CD4-positive, alpha-beta T cell (primary cell): ENCODE results near the gene POLD1. TPM values are rescaled to one million over a fixed set of nuclear protein-coding genes. Genes with fewer than 3 reads are reported as not detected.

ENCODE experiments used
- ATAC-seq: fragments of 200-7000 bp; cut with Tn5 transposase; one replicate; pipeline ENCODE4 v1.10.0; 2022; ENCODE audit warnings: mild to moderate bottlenecking; ENCODE audit not compliant: poor library complexity
- CTCF ChIA-PET: fragments of 350-600 bp; sonication (Branson Sonifier 250); formaldehyde crosslinking; loops from one replicate; lab custom pipeline; 2021; ENCODE audit warnings: antibody characterized with exemption, inconsistent platforms; lab: Charles Lee
- POLR2A ChIA-PET: fragments of 350-600 bp; sonication (Branson Sonifier 250); formaldehyde crosslinking; loops from one replicate; lab custom pipeline; 2021; ENCODE audit warnings: antibody characterized with exemption, inconsistent platforms; lab: Charles Lee
- DNase-seq, 14 experiments: peaks; one replicate each; pipeline ENCODE4 v3.0.0-alpha.2; 2013 to 2020; ENCODE audit warnings: mixed read lengths in 2 of 14
- H3K27ac ChIP-seq, 2 donors: one replicate each; pipeline versions ENCODE4 v1.5.1 to v1.7.0; 2013; ENCODE audit warnings: low read length in 2 of 2, low read depth in 1 of 2, mild to moderate bottlenecking in 1 of 2
- H3K27me3 ChIP-seq, 2 experiments: 1 replicate in 1 of 2; 2 replicates in 1 of 2; pipeline versions ENCODE4 v1.6.1 to v1.7.0; 2013; ENCODE audit warnings: low read length in 2 of 2, control low read depth in 1 of 2, mild to moderate bottlenecking in 1 of 2, moderate library complexity in 1 of 2; ENCODE audit not compliant: insufficient read depth in 2 of 2, control insufficient read depth in 1 of 2
- H3K36me3 ChIP-seq: one replicate; pipeline ENCODE4 v1.6.1; 2013; ENCODE audit warnings: low read length, control low read depth; ENCODE audit not compliant: insufficient read depth
- H3K4me1 ChIP-seq: one replicate; pipeline ENCODE4 v1.6.1; 2013; ENCODE audit warnings: low read length, control low read depth; ENCODE audit not compliant: insufficient read depth
- H3K4me3 ChIP-seq: one replicate; pipeline ENCODE4 v1.5.1; 2013; ENCODE audit warnings: mild to moderate bottlenecking, low read length, moderate library complexity
- H3K9me3 ChIP-seq, 2 experiments: 1 replicate in 1 of 2; 2 replicates in 1 of 2; pipeline versions ENCODE4 v1.6.1 to v1.7.0; 2013; ENCODE audit warnings: low read length in 2 of 2, mild to moderate bottlenecking in 2 of 2, control low read depth in 1 of 2, moderate library complexity in 1 of 2; ENCODE audit not compliant: control insufficient read depth in 1 of 2, insufficient read depth in 1 of 2
- H3K27ac Mint-ChIP-seq: one replicate; pipeline ENCODE4 v1.8.0; 2020; ENCODE audit warnings: mixed read lengths
- H3K27me3 Mint-ChIP-seq: one replicate; pipeline ENCODE4 v1.8.0; 2021; ENCODE audit warnings: mixed read lengths
- H3K36me3 Mint-ChIP-seq: one replicate; pipeline ENCODE4 v1.8.0; 2021; ENCODE audit warnings: low read depth, mixed read lengths
- H3K4me1 Mint-ChIP-seq: one replicate; pipeline ENCODE4 v1.8.0; 2021; ENCODE audit warnings: low read depth, mixed read lengths
- H3K4me3 Mint-ChIP-seq: one replicate; pipeline ENCODE4 v1.8.0; 2020; ENCODE audit warnings: mild to moderate bottlenecking, mixed read lengths
- H3K9me3 Mint-ChIP-seq: one replicate; pipeline ENCODE4 v1.8.0; 2020; ENCODE audit warnings: mixed read lengths
- intact Hi-C, 2 experiments: fragments of 100-400 bp; cut with DNase I in 1 of 2; cut with micrococcal nuclease in 1 of 2; formaldehyde crosslinking; loops; one replicate each; pipeline versions ENCODE4 v1.15.1 to v1.9.0; 2023 to 2025; cut with DNase I, micrococcal nuclease
- total RNA-seq, 174 experiments: library from RNA in 2 of 174; stranded (reverse) in 2 of 174; gene quantifications; one replicate each; pipeline ENCODE4 v1.2.3 and lab custom pipeline; 2021 to 2026
- TF ChIP-seq, protein P1 (sequence below): fragments of 200-600 bp; IDR thresholded peaks from one replicate; pipeline ENCODE4 v1.8.0; 2022; ENCODE audit warnings: antibody characterized with exemption, mild to moderate bottlenecking

Gene POLD1
- total RNA-seq, 2 experiments from 2014 or later, result 22.1 to 24.2 TPM

GRCh38 chr19:50431343-50432220, 47.4 kb downstream of the POLD1 start:
- DNase-seq (peak; percentile 78 to 94 (median 86)), ATAC-seq (peak; percentile 90)
- Mint-ChIP-seq H3K4me1 (peaks cover 19% of the 10 kb centered on the region), H3K27ac (peak overlapping the region; percentile 76), H3K36me3 (no peaks in the 10 kb centered on the region), H3K9me3 (no peaks in the 10 kb centered on the region), H3K4me3 (peak overlapping the region; percentile 92), H3K27me3 (peaks cover 28% of the 10 kb centered on the region)
- Histone ChIP-seq H3K9me3 (peaks cover 0 to 4% of the 10 kb centered on the region in 2 experiments), H3K27me3 (peaks cover 6 to 19% of the 10 kb centered on the region in 2 experiments), H3K4me1 (peaks cover 28% of the 10 kb centered on the region), H3K4me3 (peak overlapping the region; percentile 68), H3K36me3 (no peaks in the 10 kb centered on the region), H3K27ac (peak overlapping the region; percentile 37 to 58)
- TF ChIP-seq, protein P1, sequence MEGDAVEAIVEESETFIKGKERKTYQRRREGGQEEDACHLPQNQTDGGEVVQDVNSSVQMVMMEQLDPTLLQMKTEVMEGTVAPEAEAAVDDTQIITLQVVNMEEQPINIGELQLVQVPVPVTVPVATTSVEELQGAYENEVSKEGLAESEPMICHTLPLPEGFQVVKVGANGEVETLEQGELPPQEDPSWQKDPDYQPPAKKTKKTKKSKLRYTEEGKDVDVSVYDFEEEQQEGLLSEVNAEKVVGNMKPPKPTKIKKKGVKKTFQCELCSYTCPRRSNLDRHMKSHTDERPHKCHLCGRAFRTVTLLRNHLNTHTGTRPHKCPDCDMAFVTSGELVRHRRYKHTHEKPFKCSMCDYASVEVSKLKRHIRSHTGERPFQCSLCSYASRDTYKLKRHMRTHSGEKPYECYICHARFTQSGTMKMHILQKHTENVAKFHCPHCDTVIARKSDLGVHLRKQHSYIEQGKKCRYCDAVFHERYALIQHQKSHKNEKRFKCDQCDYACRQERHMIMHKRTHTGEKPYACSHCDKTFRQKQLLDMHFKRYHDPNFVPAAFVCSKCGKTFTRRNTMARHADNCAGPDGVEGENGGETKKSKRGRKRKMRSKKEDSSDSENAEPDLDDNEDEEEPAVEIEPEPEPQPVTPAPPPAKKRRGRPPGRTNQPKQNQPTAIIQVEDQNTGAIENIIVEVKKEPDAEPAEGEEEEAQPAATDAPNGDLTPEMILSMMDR, result no peak
- POLR2A ChIA-PET, result interaction anchor here (1.0 to 1.3 kb wide), 2 partner anchors 55 to 74 kb away, joined by 3 read pairs; partner anchors contain the start of gene NR1H2
- intact Hi-C loops, result loop anchor here in 1 of 2 experiments (2.0 to 5.0 kb wide), 4 partner anchors 45 to 371 kb away; partner anchors contain the start of genes ASPDH, EMC10, GARIN5A and JOSD2
- CTCF ChIA-PET, result no interaction called here

- Histone ChIP-seq H3K36me3 (no peaks in the 10 kb centered on the region), H3K27me3 (peaks cover 6 to 19% of the 10 kb centered on the region in 2 experiments), H3K4me1 (peaks cover 28% of the 10 kb centered on the region), H3K9me3 (peaks cover 0 to 4% of the 10 kb centered on the region in 2 experiments), H3K4me3 (peak within 1 kb of the TSS; percentile 68), H3K27ac (peak within 1 kb of the TSS; percentile 37 to 58)
- Mint-ChIP-seq H3K27me3 (peaks cover 28% of the 10 kb centered on the region), H3K4me1 (peaks cover 19% of the 10 kb centered on the region), H3K9me3 (no peaks in the 10 kb centered on the region), H3K4me3 (peak within 1 kb of the TSS; percentile 92), H3K27ac (peak within 1 kb of the TSS; percentile 76), H3K36me3 (no peaks in the 10 kb centered on the region)
- TF ChIP-seq, protein P1, result no peak
- DNase-seq, result peak in 1 of 14 experiments; percentile 39
- POLR2A ChIA-PET, result no interaction called here
- CTCF ChIA-PET, result no interaction called here
- ATAC-seq, result no peak
- intact Hi-C loops, result loop anchor here in 1 of 2 experiments (2.0 to 5.0 kb wide), 3 partner anchors 44 to 370 kb away; partner anchors contain the start of genes ASPDH, EMC10, GARIN5A and JOSD2
Observed at GRCh38 chr19:50432221-50433028, 48.3 kb downstream of the POLD1 start, which contains the start of gene MYBPC2. Gene MYBPC2 (plus strand): TSS chr19:50432892. CDS start chr19:50432954, 62 bp downstream.
